ENCODE measurements around the gene MTG2. TPM values are rescaled to one million over a fixed set of nuclear protein-coding genes. Genes with fewer than 3 reads are reported as not detected.

MTG2 gene
- total RNA-seq, 1 experiment from 2014 or later = 27.9 TPM

DNA sequence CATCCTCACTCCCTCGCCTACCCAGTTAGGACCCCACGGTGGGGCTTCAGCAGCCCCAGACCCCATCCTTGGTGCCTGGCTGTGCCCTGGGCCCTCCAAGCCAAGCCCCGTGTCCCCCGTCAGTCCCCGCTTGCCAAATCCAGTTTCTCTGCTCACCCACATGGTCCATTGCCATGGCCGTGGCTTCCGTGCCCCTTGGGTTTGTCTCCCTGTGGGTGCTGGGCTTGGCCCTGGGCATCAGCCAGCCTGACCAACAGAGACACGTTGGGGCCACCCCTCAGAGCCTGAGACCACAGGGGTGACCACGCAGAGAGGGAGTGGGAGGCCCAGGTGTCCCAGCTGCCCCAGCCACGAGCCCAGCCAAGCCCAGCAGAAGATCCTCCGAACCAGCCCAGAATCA, 31.6 kb upstream of the MTG2 start (continued):
- no peak for TF ChIP-seq STAT6 (CRISPR knock-in tag; conservative IDR thresholded peaks at IDR 0.05; ENCODE audit: low read depth)
- TF ChIP-seq ZNF317 (CRISPR knock-in tag; IDR thresholded peaks at IDR 0.05; ENCODE audit: borderline replicate concordance, low read depth) = no peak
- TF ChIP-seq JAZF1 (CRISPR knock-in tag; IDR thresholded peaks at IDR 0.05) = no peak
- no peak for TF ChIP-seq ZNF423 (CRISPR knock-in tag; IDR thresholded peaks at IDR 0.05)
- no peak for TF ChIP-seq ESRRA (CRISPR knock-in tag; IDR thresholded peaks at IDR 0.05; ENCODE audit: borderline replicate concordance)
- TF ChIP-seq, protein P1, sequence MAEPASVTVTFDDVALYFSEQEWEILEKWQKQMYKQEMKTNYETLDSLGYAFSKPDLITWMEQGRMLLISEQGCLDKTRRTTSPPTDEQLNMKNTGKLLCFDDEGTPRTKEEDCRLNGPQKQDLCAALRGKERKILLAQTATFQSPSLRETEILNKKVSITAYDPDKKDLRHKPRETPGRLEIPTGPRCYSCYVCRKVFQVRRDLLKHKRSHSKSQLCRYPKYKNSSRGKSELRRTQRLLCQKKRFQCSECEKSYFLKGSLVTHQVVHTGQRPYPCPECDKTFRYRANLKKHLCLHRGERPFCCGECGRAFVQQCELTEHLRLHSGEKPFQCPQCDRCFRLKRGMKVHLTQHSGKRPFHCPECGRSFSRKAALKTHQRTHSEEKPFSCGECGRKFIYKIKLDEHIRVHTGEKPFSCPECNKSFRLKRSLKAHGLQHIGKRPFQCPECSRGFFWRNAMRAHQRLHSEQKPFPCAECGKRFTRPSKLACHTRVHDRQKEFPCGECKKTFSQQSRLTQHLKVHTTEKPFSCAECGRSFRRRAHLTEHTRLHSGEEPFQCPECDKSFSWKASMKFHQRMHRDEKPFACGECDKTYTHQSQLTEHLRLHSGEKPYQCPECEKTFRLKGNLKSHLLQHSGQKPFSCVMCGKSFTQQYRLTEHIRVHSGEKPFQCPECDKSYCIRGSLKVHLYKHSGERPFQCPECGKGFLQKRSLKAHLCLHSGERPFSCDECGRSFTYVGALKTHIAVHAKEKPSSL (CRISPR knock-in tag; conservative IDR thresholded peaks at IDR 0.05) = no peak
- TF ChIP-seq ZNF219 (CRISPR knock-in tag; IDR thresholded peaks at IDR 0.05; ENCODE audit: borderline replicate concordance) = no peak
- no peak for TF ChIP-seq NFYB (CRISPR knock-in tag; conservative IDR thresholded peaks at IDR 0.05; ENCODE audit: low read depth)
- no peak for TF ChIP-seq ZNF416 (CRISPR knock-in tag; IDR thresholded peaks at IDR 0.05)

DNA sequence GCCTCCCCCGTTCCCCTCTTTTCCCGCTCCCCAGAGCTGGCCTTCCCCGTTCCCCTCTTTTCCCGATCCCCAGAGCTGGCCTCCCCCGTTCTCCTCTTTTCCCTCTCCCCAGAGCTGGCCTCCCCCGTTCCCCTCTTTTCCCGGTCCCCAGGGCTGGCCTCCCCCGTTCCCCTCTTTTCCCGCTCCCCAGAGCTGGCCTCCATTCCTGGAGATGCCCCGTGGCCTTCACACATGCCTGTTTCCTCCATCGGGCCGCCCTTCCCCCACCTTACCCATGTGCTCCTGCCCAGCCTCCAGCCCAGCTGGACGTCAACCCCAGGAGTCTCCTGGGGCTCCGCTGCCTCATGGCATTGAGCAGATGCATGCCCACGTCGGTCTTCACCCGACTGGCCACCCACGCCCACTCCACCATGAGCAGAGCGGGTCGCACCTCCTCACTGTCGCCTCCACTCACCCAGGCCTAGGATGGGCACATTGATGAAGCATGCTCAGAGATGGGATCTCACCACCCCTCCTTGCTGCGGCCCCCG, 30.9 kb upstream of the MTG2 start:
- no peaks in the 10 kb centered on the region for H3K27me3 Mint-ChIP-seq (ENCODE audit: low read depth)
- no peak overlapping the region for H3K4me3 Mint-ChIP-seq
- H3K4me1 Mint-ChIP-seq = peaks cover 50% of the 10 kb centered on the region
- no peak for DNase-seq (ENCODE audit: low spot score)
- H3K36me3 Mint-ChIP-seq = peaks cover 32% of the 10 kb centered on the region
- POLR2A ChIA-PET = no interaction called here
- peak overlapping the region; percentile 25; the same call in 1 of the 2 replicates for H3K27ac Mint-ChIP-seq
- no peak for ATAC-seq
- H3K9me3 Mint-ChIP-seq = peaks cover 8% of the 10 kb centered on the region
- CTCF ChIA-PET = no interaction called here
- no peak for TF ChIP-seq PRDM15 (CRISPR knock-in tag; IDR thresholded peaks at IDR 0.05)
- TF ChIP-seq SMAD4 (CRISPR knock-in tag; IDR thresholded peaks at IDR 0.05) = no peak
- TF ChIP-seq ZNF416 (CRISPR knock-in tag; IDR thresholded peaks at IDR 0.05) = no peak
- TF ChIP-seq CREB1 (CRISPR knock-in tag; IDR thresholded peaks at IDR 0.05) = no peak
- TF ChIP-seq ZNF219 (CRISPR knock-in tag; IDR thresholded peaks at IDR 0.05; ENCODE audit: borderline replicate concordance) = no peak
- no peak for TF ChIP-seq SMAD3 (CRISPR knock-in tag; IDR thresholded peaks at IDR 0.05; ENCODE audit: borderline replicate concordance)
- TF ChIP-seq, protein P2, sequence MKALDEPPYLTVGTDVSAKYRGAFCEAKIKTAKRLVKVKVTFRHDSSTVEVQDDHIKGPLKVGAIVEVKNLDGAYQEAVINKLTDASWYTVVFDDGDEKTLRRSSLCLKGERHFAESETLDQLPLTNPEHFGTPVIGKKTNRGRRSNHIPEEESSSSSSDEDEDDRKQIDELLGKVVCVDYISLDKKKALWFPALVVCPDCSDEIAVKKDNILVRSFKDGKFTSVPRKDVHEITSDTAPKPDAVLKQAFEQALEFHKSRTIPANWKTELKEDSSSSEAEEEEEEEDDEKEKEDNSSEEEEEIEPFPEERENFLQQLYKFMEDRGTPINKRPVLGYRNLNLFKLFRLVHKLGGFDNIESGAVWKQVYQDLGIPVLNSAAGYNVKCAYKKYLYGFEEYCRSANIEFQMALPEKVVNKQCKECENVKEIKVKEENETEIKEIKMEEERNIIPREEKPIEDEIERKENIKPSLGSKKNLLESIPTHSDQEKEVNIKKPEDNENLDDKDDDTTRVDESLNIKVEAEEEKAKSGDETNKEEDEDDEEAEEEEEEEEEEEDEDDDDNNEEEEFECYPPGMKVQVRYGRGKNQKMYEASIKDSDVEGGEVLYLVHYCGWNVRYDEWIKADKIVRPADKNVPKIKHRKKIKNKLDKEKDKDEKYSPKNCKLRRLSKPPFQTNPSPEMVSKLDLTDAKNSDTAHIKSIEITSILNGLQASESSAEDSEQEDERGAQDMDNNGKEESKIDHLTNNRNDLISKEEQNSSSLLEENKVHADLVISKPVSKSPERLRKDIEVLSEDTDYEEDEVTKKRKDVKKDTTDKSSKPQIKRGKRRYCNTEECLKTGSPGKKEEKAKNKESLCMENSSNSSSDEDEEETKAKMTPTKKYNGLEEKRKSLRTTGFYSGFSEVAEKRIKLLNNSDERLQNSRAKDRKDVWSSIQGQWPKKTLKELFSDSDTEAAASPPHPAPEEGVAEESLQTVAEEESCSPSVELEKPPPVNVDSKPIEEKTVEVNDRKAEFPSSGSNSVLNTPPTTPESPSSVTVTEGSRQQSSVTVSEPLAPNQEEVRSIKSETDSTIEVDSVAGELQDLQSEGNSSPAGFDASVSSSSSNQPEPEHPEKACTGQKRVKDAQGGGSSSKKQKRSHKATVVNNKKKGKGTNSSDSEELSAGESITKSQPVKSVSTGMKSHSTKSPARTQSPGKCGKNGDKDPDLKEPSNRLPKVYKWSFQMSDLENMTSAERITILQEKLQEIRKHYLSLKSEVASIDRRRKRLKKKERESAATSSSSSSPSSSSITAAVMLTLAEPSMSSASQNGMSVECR (CRISPR knock-in tag; IDR thresholded peaks at IDR 0.05; ENCODE audit: borderline replicate concordance) = no peak
- no peak for TF ChIP-seq ATF1 (CRISPR knock-in tag; IDR thresholded peaks at IDR 0.05)
- TF ChIP-seq ZNF281 (CRISPR knock-in tag; IDR thresholded peaks at IDR 0.05) = no peak

Measured in WTC11 (cell line).